ENCODE data around the gene GNG7. TPM values are rescaled to one million over a fixed set of nuclear protein-coding genes. Genes with fewer than 3 reads are reported as not detected.
A peak's percentile ranks its signal among the peaks of the same experiment; 100 is the strongest.

The GNG7 gene
- total RNA-seq, 1 donor from 2014 or later: 1.8 TPM

- Histone ChIP-seq H3K79me2 (ENCODE audit: insufficient read depth, low read length) (no peaks in the 10 kb centered on the region), H4K20me1 (ENCODE audit: insufficient read depth, low read length) (no peaks in the 10 kb centered on the region), H3K27ac (ENCODE audit: low read depth, low read length) (peak overlapping the region; percentile 95), H3K4me2 (ENCODE audit: low read length) (peak overlapping the region; percentile 12), H3K36me3 (ENCODE audit: insufficient read depth, low read length) (no peaks in the 10 kb centered on the region), H3K9me3 (ENCODE audit: insufficient read depth, low read depth, low read length) (no peaks in the 10 kb centered on the region), H3K9ac (ENCODE audit: low read length) (peak overlapping the region; percentile 59), H3K27me3 (ENCODE audit: insufficient read depth, low read length) (no peaks in the 10 kb centered on the region), H3K4me1 (ENCODE audit: insufficient read depth, low read length) (peaks cover 60% of the 10 kb centered on the region), H2AFZ (ENCODE audit: low read depth, low read length) (no peak overlapping the region), H3K4me3 (ENCODE audit: insufficient read depth, low read depth, low read length) (no peak overlapping the region)
- Mint-ChIP-seq H3K27ac (ENCODE audit: unreplicated experiment) (peak overlapping the region; percentile 98), H3K36me3 (ENCODE audit: low read depth, unreplicated experiment) (no peaks in the 10 kb centered on the region), H3K9me3 (ENCODE audit: unreplicated experiment) (peaks cover 5% of the 10 kb centered on the region), H3K4me1 (ENCODE audit: low read depth, unreplicated experiment) (peaks cover 28% of the 10 kb centered on the region), H3K27me3 (ENCODE audit: low read depth, unreplicated experiment) (no peaks in the 10 kb centered on the region), H3K4me3 (ENCODE audit: unreplicated experiment) (peak overlapping the region; percentile 50)
- DNase-seq (ENCODE audit: low read depth): peak; percentile 50
- no peak for FAIRE-seq
- TF ChIP-seq EZH2 (IDR thresholded peaks at IDR 0.05; ENCODE audit: insufficient read depth, low read length) (no peak), CTCF (IDR thresholded peaks at IDR 0.05; ENCODE audit: insufficient read depth, low read depth, low read length) (no peak)
Observed at GRCh38 chr19:2542341-2543069, 160.0 kb downstream of the GNG7 start.

GRCh38 chr19:2540646-2541454 is 161.6 kb downstream of the GNG7 start:
- peak; percentile 98 for DNase-seq (ENCODE audit: low read depth)
- Histone ChIP-seq H3K9ac (ENCODE audit: low read length) (peak overlapping the region; percentile 75), H2AFZ (ENCODE audit: low read depth, low read length) (no peak overlapping the region), H3K79me2 (ENCODE audit: insufficient read depth, low read length) (no peaks in the 10 kb centered on the region), H4K20me1 (ENCODE audit: insufficient read depth, low read length) (no peaks in the 10 kb centered on the region), H3K27me3 (ENCODE audit: insufficient read depth, low read length) (no peaks in the 10 kb centered on the region), H3K9me3 (ENCODE audit: insufficient read depth, low read depth, low read length) (no peaks in the 10 kb centered on the region), H3K36me3 (ENCODE audit: insufficient read depth, low read length) (no peaks in the 10 kb centered on the region), H3K4me2 (ENCODE audit: low read length) (peak overlapping the region; percentile 76), H3K4me3 (ENCODE audit: insufficient read depth, low read depth, low read length) (no peak overlapping the region), H3K27ac (ENCODE audit: low read depth, low read length) (peak overlapping the region; percentile 95), H3K4me1 (ENCODE audit: insufficient read depth, low read length) (peaks cover 51% of the 10 kb centered on the region)
- Mint-ChIP-seq H3K4me1 (ENCODE audit: low read depth, unreplicated experiment) (peaks cover 20% of the 10 kb centered on the region), H3K27ac (ENCODE audit: unreplicated experiment) (peak overlapping the region; percentile 98), H3K27me3 (ENCODE audit: low read depth, unreplicated experiment) (no peaks in the 10 kb centered on the region), H3K9me3 (ENCODE audit: unreplicated experiment) (peaks cover 5% of the 10 kb centered on the region), H3K4me3 (ENCODE audit: unreplicated experiment) (peak overlapping the region; percentile 20), H3K36me3 (ENCODE audit: low read depth, unreplicated experiment) (no peaks in the 10 kb centered on the region)
- no peak for TF ChIP-seq EZH2 (IDR thresholded peaks at IDR 0.05; ENCODE audit: insufficient read depth, low read length)
- TF ChIP-seq CTCF (IDR thresholded peaks at IDR 0.05; ENCODE audit: insufficient read depth, low read depth, low read length): no peak
- peak; percentile 34 for FAIRE-seq

All from astrocyte (in vitro differentiated cells and primary cell).